Measurements from ENCODE around the gene CUEDC2. TPM values are rescaled to one million over a fixed set of nuclear protein-coding genes. Genes with fewer than 3 reads are reported as not detected.

CUEDC2 gene
- total RNA-seq, 1 donor from 2014 or later, result 98.5 TPM

GRCh38 chr10:102405108-102405571 lies 27.2 kb downstream of the CUEDC2 start:
- no peak for TF ChIP-seq CTCF (conservative IDR thresholded peaks at IDR 0.05; ENCODE audit: low read depth, low read length)
- no peak overlapping the region for H3K4me3 ChIP-seq (ENCODE audit: low read depth, low read length)
- DNase-seq (ENCODE audit: low read depth), result no peak

- no peak for DNase-seq (ENCODE audit: low read depth)
- no peak for TF ChIP-seq CTCF (conservative IDR thresholded peaks at IDR 0.05; ENCODE audit: low read depth, low read length)
- no peak overlapping the region for H3K4me3 ChIP-seq (ENCODE audit: low read depth, low read length)
These were observed 27.8 kb downstream of the CUEDC2 start for GRCh38 chr10:102404361-102405107.

- no peak overlapping the region for H3K4me3 ChIP-seq (ENCODE audit: low read depth, low read length)
- no peak for TF ChIP-seq CTCF (conservative IDR thresholded peaks at IDR 0.05; ENCODE audit: low read depth, low read length)
- no peak for DNase-seq (ENCODE audit: low read depth)
These were observed 29.3 kb downstream of the CUEDC2 start for GRCh38 chr10:102403115-102403514.

GRCh38 chr10:102402512-102402896 lies 29.9 kb downstream of the CUEDC2 start:
- no peak for DNase-seq (ENCODE audit: low read depth)
- TF ChIP-seq CTCF (conservative IDR thresholded peaks at IDR 0.05; ENCODE audit: low read depth, low read length), result no peak

GRCh38 chr10:102401735-102402511 lies 30.5 kb downstream of the CUEDC2 start:
- no peak for TF ChIP-seq CTCF (conservative IDR thresholded peaks at IDR 0.05; ENCODE audit: low read depth, low read length)
- no peak overlapping the region for H3K4me3 ChIP-seq (ENCODE audit: low read depth, low read length)
- DNase-seq (ENCODE audit: low read depth), result no peak

More at GRCh38 chr10:102402512-102402896, 29.9 kb downstream of the CUEDC2 start:
- H3K4me3 ChIP-seq (ENCODE audit: low read depth, low read length), result no peak overlapping the region

GRCh38 chr10:102401342-102401654 lies 31.1 kb downstream of the CUEDC2 start:
- no peak for TF ChIP-seq CTCF (conservative IDR thresholded peaks at IDR 0.05; ENCODE audit: low read depth, low read length)
- no peak for DNase-seq (ENCODE audit: low read depth)
- no peak overlapping the region for H3K4me3 ChIP-seq (ENCODE audit: low read depth, low read length)
